GM19238 (cell line): ENCODE measurements around the gene ZNF37A.
"Not testable (repeated sequence)": the region's sequence is repeated elsewhere in the genome, so short reads cannot be mapped to it uniquely, and the experiment has no call there.

Source experiments
- DNase-seq: peaks from one replicate; pipeline ENCODE4 v3.0.0; 2011; ENCODE audit warnings: low spot score; ENCODE audit not compliant: insufficient read length

Gene ZNF37A

DNA sequence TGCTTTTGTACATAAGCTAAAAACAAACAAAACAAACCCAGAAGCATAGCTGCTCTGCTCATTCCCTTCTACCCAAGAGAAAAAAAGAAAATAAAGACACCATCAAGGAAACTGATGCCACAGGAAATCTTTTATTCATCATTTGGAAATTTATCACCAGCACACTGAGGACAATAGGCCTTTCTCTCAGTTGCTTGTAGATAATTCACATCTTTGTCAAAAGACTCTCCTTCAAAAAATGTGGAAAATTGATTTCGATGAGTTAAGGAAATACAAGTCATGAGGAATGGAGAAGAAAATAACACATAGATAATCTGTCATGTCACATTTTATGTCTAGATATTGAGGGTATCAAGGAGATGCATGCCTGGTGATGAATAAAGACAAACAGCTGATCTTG is 53.5 kb downstream of the ZNF37A start:
- no peak for DNase-seq

DNA sequence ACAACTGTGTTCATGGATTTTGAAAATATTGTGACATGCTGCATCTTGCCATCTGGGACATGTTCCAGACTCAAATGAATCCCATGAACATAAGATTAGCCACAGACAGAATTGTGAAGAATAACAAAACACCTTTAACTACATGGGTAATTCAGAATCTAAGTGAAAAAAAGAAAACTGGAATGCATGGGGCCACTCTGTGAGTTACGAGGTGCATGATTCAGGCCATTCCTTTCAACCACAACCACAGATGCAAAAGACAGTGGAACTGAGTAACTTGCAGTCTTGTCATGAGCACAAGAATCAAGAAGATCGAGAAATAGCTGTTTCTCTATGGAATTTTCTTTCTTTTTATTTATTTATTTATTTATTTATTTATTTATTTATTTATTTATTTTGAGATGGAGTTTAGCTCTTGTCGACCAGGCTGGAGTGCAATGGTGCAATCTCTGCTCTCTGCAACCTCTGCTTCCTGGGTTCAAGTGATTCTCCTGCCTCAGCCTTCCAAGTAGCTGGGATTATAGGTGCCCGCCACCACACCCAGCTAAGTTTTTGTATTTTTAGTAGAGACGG is 56.8 kb downstream of the ZNF37A start:
- not testable (repeated sequence) for DNase-seq

DNA sequence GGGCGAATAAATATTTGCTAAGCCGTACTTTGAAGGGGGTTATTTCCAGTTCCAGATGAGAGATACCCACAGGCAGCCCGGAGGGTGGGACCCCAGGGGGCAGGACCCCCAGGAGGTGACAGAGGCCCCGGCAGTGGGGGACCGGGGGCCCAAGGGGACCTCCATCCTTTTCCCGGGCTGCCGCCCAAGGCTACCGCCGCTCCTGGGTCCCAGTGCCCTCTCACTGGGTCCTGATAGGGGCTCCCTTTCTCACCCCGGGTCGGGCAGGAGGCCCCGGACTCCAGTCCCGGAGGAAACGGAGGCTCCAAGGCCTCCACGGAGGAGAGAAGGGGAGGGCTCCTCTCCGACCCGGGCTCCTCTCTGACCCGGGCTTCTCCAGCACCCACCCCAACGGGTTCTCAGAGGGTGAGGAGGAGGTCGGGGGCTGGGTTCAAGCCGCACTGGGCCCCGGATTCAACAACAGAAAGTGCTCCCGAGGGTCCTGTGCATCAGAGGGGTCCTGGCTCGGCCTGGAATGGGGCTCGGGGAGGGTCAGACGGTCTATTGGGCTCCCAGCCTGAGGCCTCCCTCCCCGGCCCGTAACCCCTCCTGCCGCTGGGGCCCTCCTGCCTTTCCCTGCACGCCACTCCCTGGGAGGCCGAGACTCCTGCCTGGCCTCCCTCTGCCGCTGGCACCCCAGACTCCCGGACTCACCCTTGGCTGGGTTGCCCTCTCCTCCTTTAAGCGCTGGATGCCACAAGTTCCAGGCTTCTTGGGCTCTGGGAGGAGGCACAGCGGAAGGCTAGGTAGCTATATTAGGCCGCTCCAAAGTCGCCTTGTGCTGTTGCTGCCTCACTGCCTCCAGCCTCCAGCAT is 62.5 kb downstream of the ZNF37A start:
- no peak for DNase-seq

DNA sequence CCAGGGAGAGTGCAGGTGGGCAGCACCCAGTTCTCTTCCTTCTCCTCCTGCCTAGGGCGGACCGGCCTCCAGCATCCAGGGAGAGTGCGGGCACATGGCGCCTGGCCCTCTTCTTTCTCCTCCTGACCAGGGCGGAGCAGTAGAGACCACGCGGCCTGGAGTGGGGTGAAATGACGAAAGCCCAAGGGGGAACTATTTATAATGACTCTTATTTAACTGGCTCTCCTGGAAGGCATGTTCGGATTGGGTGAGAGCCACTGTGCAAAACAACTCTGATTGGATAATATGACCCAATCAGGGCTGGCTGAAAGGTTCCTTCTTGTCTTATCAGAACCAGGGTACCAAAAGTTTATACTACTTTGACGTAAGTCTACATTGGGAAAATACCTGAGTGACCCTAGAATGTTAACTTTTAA is 63.1 kb downstream of the ZNF37A start:
- DNase-seq: no peak

DNA sequence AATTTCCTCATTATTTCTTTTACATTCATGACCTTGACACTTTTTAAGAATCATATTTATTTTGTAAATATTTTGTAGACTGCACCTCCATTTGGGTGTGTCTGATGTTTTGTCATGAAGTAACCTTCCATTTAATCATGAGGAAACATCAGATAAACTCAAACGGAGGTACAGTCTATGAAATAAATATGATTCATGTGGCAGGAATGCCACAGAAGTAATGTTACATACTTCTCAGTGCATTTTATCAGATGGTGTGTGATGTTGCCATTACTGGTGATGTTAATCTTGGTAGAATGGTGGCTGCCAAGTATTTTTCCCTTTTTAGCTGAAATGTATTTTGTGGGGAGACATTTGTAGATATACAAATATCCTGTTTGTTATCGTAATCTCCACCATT is 64.9 kb downstream of the ZNF37A start:
- DNase-seq: no peak

DNA sequence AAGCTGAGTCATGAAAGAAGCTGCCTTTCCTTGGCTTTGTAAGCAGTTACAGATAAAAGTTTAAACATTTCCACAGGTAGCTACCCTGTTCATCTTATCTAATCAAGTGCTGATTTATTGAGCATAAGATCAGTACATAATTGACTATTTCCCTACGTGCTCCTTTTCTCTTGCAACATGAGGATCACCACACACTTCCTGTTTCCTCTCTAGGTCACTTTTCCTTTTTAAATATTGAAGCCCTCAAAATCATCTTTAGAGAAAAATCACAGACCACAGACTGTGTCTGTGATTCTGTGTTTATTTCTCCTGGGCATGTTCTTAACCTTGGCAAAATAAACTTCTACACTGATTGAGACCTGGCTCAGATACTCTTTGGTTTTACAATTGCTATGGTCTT is 69.5 kb downstream of the ZNF37A start:
- no peak for DNase-seq

DNA sequence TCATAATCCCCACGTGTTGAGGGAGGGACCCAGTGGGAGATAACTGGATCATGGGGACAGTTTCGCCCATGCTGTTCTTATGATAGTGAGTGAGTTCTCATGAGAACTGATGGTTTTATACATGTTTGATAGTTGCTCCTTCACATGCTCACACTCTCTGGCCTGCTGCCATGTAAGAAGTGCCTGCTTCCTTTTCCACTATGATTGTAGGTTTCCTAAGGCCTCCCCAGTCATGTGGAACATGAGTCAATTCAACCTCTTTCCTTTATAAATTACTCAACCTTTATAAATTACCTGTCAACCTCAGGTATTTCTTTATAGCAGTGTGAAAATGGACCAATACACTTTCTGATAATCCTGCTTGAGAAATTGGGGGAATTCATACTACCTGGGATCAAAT is 80.2 kb downstream of the ZNF37A start:
- DNase-seq: no peak

DNA sequence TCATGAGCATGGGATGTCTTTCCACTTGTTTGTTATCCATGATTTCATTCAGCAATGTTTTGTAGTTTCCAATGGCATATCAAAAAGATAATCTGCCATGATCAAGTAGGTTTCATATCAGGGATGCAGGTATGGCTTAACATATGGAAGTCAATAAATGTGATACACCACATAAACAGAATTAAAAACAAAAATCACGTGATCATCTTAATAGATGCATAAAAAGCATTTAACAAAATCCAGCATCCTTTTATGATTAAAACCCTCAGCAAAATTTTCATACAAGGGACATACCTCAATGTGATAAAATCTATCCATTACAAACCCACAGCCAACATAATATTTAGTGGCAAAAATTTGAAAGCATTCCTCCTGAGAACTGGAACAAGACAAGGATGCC is 90.3 kb downstream of the ZNF37A start:
- DNase-seq: no peak
